WERI-Rb-1 (cell line): ENCODE results near the gene KRTAP19-2.

Experiments used
- DNase-seq: peaks from one replicate; pipeline ENCODE4 v3.0.0-alpha.2; 2020
- H3K27ac ChIP-seq: fragments of 250-450 bp; sonication (Bioruptor Pico); 2 replicates; pipeline ENCODE4 v1.5.1; 2020; ENCODE audit warnings: mild to moderate bottlenecking, moderate library complexity
- H3K27me3 ChIP-seq: fragments of 250-450 bp; sonication (Bioruptor Pico); 2 replicates; pipeline ENCODE4 v1.5.1; 2021; ENCODE audit warnings: mild to moderate bottlenecking, low read depth, moderate library complexity; ENCODE audit not compliant: insufficient read depth, severe bottlenecking
- H3K36me3 ChIP-seq: fragments of 250-450 bp; sonication (Bioruptor Pico); 2 replicates; pipeline ENCODE4 v1.5.1; 2020; ENCODE audit warnings: mild to moderate bottlenecking, moderate library complexity
- H3K4me3 ChIP-seq: 2 replicates; pipeline ENCODE4 v1.5.1; 2011; ENCODE audit warnings: low read depth, mild to moderate bottlenecking, control low read depth, low read length
- H3K9me3 ChIP-seq: fragments of 250-450 bp; sonication (Bioruptor Pico); 2 replicates; pipeline ENCODE4 v1.5.1; 2021; ENCODE audit warnings: mild to moderate bottlenecking, moderate library complexity; ENCODE audit not compliant: severe bottlenecking
- TF ChIP-seq, protein P1 (sequence below): IDR thresholded peaks from 2 replicates; pipeline ENCODE4 v1.5.1; 2011; ENCODE audit warnings: low read depth, mild to moderate bottlenecking, control low read depth, inconsistent platforms, low read length

The KRTAP19-2 gene

DNA sequence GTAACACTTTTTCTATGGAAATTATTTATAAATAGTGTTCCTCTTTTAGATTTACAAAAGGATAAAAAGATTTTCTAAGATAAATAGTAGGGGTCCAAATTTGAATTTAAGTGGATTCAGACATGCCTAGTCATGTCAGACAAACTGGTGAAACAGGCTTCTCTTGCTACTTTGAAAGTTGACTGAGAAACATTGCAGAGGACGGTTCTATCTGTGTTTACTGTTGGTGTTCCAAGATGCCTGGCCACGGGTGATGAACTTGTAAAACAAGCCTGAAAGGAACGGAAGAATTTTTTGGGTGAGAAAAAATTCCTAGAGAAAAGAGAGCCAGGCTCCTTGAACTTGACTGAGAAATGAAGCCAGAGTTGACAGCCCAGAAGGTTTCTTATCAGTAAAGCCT lies 9.2 kb downstream of the KRTAP19-2 start:
- TF ChIP-seq, protein P1, sequence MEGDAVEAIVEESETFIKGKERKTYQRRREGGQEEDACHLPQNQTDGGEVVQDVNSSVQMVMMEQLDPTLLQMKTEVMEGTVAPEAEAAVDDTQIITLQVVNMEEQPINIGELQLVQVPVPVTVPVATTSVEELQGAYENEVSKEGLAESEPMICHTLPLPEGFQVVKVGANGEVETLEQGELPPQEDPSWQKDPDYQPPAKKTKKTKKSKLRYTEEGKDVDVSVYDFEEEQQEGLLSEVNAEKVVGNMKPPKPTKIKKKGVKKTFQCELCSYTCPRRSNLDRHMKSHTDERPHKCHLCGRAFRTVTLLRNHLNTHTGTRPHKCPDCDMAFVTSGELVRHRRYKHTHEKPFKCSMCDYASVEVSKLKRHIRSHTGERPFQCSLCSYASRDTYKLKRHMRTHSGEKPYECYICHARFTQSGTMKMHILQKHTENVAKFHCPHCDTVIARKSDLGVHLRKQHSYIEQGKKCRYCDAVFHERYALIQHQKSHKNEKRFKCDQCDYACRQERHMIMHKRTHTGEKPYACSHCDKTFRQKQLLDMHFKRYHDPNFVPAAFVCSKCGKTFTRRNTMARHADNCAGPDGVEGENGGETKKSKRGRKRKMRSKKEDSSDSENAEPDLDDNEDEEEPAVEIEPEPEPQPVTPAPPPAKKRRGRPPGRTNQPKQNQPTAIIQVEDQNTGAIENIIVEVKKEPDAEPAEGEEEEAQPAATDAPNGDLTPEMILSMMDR = no peak
- peaks cover 72% of the 10 kb centered on the region for H3K27me3 ChIP-seq
- no peak overlapping the region for H3K27ac ChIP-seq
- no peak overlapping the region for H3K4me3 ChIP-seq
- H3K36me3 ChIP-seq = no peaks in the 10 kb centered on the region
- no peak for DNase-seq
- H3K9me3 ChIP-seq = no peaks in the 10 kb centered on the region

GRCh38 chr21:30468900-30469714 lies 18.1 kb downstream of the KRTAP19-2 start:
- Histone ChIP-seq H3K4me3 (no peak overlapping the region), H3K27me3 (peaks cover 78% of the 10 kb centered on the region), H3K9me3 (no peaks in the 10 kb centered on the region), H3K27ac (no peak overlapping the region), H3K36me3 (no peaks in the 10 kb centered on the region)
- TF ChIP-seq, protein P1 = no peak
- DNase-seq = no peak

DNA sequence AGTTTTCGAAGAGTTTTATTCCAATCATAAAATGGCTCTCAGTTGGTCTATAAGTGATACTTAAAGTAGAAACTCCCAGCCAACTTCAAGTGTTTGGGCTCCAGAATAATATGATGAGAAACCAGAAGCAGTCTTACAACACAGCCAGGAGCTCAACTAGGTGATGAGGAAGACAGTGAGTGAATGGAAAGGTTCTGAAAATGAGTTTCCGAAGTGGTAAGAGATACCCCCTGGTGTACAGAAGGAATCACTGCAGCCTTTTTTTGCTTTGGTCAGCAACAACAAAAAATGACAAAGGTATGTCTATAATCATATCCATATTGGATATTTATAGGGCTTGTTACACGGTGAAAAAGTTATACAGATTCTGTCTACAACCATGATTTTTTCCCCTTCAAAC lies 23.5 kb downstream of the KRTAP19-2 start:
- Histone ChIP-seq H3K27me3 (peaks cover 71% of the 10 kb centered on the region), H3K4me3 (no peak overlapping the region), H3K9me3 (no peaks in the 10 kb centered on the region), H3K36me3 (no peaks in the 10 kb centered on the region), H3K27ac (no peak overlapping the region)
- DNase-seq = no peak
- TF ChIP-seq, protein P1 = peak; percentile 66

DNA sequence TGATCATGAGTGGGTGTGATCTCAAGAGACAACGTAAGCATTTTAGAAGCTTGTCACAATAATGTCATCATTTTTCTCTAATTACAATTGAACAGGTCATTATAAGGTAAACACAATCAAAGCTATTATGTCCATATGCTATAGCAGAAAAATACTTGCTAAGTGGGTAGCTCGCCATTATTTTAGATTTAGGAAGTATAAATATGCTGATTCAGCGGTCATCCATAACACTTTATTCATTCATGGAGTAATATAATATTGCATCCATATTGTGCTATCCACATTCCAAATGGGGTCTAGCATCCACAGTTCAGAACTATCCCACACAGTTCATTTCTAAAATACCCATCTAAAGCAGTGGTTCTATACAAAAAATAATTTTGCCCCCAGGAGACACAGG lies 38.7 kb downstream of the KRTAP19-2 start:
- H3K4me3 ChIP-seq = no peak overlapping the region
- H3K36me3 ChIP-seq = no peaks in the 10 kb centered on the region
- peaks cover 88% of the 10 kb centered on the region for H3K27me3 ChIP-seq
- DNase-seq = no peak
- no peak overlapping the region for H3K27ac ChIP-seq
- no peaks in the 10 kb centered on the region for H3K9me3 ChIP-seq
- TF ChIP-seq, protein P1 = no peak

GRCh38 chr21:30447056-30447455 lies 40.2 kb downstream of the KRTAP19-2 start:
- H3K9me3 ChIP-seq = no peaks in the 10 kb centered on the region
- H3K27me3 ChIP-seq = peaks cover 88% of the 10 kb centered on the region
- H3K27ac ChIP-seq = no peak overlapping the region
- DNase-seq = no peak
- no peak overlapping the region for H3K4me3 ChIP-seq
- TF ChIP-seq, protein P1 = no peak
- H3K36me3 ChIP-seq = no peaks in the 10 kb centered on the region

DNA sequence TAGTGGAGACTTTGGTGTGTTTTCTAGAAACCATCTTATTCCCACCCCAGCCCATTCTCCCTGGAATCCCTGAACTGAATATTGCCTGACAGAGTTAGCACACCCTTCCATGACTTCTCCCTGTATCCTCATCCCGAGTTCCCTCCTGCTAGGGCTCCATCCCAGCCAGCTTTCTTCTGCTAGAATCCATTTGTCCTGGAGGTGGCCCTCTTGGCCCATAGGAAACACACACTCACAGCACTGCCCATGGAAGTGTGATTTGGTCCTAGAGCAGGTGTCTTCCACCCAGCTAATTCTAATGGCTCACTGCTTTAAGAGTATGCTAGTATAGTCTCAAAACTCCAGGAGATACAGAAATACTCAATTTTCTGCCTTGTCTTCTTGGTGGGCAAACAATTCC lies 43.0 kb downstream of the KRTAP19-2 start:
- no peak overlapping the region for H3K27ac ChIP-seq
- H3K36me3 ChIP-seq = no peaks in the 10 kb centered on the region
- TF ChIP-seq, protein P1 = no peak
- DNase-seq = no peak
- H3K27me3 ChIP-seq = peaks cover 94% of the 10 kb centered on the region
- no peaks in the 10 kb centered on the region for H3K9me3 ChIP-seq
- H3K4me3 ChIP-seq = no peak overlapping the region
